ENCODE measurements around the gene ZMYM2.

ZMYM2 gene

GRCh38 chr13:20137875-20138274 lies 179.3 kb downstream of the ZMYM2 start:
- DNase-seq: no peak

- no peak for DNase-seq
Observed at GRCh38 chr13:20140487-20140886, 182.0 kb downstream of the ZMYM2 start.
